Measurements from ENCODE around the gene SCN8A. TPM values are rescaled to one million over a fixed set of nuclear protein-coding genes. Genes with fewer than 3 reads are reported as not detected.

The SCN8A gene
- total RNA-seq, 1 experiment from 2014 or later: 5.4 TPM

DNA sequence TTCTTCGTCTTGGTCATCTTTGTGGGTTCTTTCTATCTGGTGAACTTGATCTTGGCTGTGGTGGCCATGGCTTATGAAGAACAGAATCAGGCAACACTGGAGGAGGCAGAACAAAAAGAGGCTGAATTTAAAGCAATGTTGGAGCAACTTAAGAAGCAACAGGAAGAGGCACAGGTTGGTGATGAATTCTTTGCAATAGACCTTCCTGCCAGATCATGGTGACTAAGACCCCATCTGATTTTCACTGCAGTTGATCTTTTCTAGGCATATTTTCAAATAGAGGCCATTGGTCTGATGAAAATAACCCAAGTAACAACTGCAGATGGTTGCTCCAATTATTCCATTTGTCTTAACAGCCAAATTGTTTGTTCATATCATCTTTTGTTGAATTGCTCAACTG, 114.4 kb downstream of the SCN8A start:
- Histone ChIP-seq H3K27ac (ENCODE audit: low read depth, low read length, poor library complexity, severe bottlenecking) (no peak overlapping the region), H3K9me3 (ENCODE audit: low read depth, low read length, poor library complexity, severe bottlenecking) (no peaks in the 10 kb centered on the region), H3K27me3 (replicated peaks; ENCODE audit: insufficient read depth, low read depth, low read length, poor library complexity) (no peaks in the 10 kb centered on the region), H3K4me3 (ENCODE audit: low read depth, low read length, poor library complexity, severe bottlenecking) (no peak overlapping the region), H3K4me1 (ENCODE audit: insufficient read depth, low read length, poor library complexity, severe bottlenecking) (no peaks in the 10 kb centered on the region), H3K36me3 (ENCODE audit: insufficient read depth, low read length, poor library complexity, severe bottlenecking) (no peaks in the 10 kb centered on the region)
- CTCF ChIA-PET: no interaction called here
- BruUV-seq (replicated peaks): no TSS peak
- intact Hi-C loops (cut with micrococcal nuclease; ENCODE audit: unreplicated experiment): no loop called here
- TF ChIP-seq EZH2 (IDR thresholded peaks at IDR 0.05; ENCODE audit: borderline replicate concordance, low read depth, low read length, poor library complexity, severe bottlenecking): no peak
- TF ChIP-seq, protein P1, sequence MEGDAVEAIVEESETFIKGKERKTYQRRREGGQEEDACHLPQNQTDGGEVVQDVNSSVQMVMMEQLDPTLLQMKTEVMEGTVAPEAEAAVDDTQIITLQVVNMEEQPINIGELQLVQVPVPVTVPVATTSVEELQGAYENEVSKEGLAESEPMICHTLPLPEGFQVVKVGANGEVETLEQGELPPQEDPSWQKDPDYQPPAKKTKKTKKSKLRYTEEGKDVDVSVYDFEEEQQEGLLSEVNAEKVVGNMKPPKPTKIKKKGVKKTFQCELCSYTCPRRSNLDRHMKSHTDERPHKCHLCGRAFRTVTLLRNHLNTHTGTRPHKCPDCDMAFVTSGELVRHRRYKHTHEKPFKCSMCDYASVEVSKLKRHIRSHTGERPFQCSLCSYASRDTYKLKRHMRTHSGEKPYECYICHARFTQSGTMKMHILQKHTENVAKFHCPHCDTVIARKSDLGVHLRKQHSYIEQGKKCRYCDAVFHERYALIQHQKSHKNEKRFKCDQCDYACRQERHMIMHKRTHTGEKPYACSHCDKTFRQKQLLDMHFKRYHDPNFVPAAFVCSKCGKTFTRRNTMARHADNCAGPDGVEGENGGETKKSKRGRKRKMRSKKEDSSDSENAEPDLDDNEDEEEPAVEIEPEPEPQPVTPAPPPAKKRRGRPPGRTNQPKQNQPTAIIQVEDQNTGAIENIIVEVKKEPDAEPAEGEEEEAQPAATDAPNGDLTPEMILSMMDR (conservative IDR thresholded peaks at IDR 0.05; ENCODE audit: low read depth, low read length): no peak
- POLR2A ChIA-PET (ENCODE audit: low non-redundant PET): no interaction called here
- no peak for DNase-seq (ENCODE audit: low spot score)

DNA sequence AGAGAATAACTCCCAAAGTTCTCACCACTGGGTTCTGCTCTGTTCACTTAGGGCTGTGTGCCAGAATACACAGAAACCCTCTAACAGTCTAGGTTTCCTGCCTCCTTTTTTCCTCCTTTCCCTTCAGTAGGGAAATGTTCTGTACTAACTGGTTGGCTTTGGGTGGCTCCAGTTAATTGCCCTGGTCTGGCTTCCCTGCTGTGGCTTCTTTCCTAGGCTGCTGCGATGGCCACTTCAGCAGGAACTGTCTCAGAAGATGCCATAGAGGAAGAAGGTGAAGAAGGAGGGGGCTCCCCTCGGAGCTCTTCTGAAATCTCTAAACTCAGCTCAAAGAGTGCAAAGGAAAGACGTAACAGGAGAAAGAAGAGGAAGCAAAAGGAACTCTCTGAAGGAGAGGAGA, 115.2 kb downstream of the SCN8A start:
- CTCF ChIA-PET: no interaction called here
- no TSS peak for BruUV-seq (replicated peaks)
- intact Hi-C loops (cut with micrococcal nuclease; ENCODE audit: unreplicated experiment): no loop called here

DNA sequence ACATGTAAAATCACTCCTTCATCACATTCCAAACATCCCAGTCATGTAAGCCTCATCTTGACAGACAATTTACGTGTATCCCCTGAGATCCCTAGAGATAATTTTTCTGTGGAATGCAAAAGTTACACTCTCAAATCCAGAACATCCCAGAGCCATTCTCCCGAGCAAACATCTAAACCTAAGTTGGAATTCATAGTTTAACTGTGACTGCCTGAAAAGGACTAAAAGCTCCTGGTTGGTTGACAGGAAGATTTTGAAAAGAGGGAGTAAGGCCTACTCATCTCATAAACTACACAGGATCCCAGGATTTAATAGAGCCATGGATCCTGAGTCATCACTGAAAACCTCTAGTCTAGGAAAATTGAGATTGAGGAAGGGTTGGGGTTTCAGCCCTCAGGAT, 123.6 kb downstream of the SCN8A start:
- Histone ChIP-seq H3K27ac (ENCODE audit: low read depth, low read length, poor library complexity, severe bottlenecking) (no peak overlapping the region), H3K4me3 (ENCODE audit: low read depth, low read length, poor library complexity, severe bottlenecking) (no peak overlapping the region), H3K9me3 (ENCODE audit: low read depth, low read length, poor library complexity, severe bottlenecking) (no peaks in the 10 kb centered on the region), H3K4me1 (ENCODE audit: insufficient read depth, low read length, poor library complexity, severe bottlenecking) (peaks cover 3% of the 10 kb centered on the region), H3K27me3 (replicated peaks; ENCODE audit: insufficient read depth, low read depth, low read length, poor library complexity) (no peaks in the 10 kb centered on the region), H3K36me3 (ENCODE audit: insufficient read depth, low read length, poor library complexity, severe bottlenecking) (no peaks in the 10 kb centered on the region)
- ChIA-PET POLR2A (ENCODE audit: low non-redundant PET) (no interaction called here), CTCF (no interaction called here)
- TF ChIP-seq, protein P1 (conservative IDR thresholded peaks at IDR 0.05; ENCODE audit: low read depth, low read length): no peak
- TF ChIP-seq EZH2 (IDR thresholded peaks at IDR 0.05; ENCODE audit: borderline replicate concordance, low read depth, low read length, poor library complexity, severe bottlenecking): no peak
- no peak for DNase-seq (ENCODE audit: low spot score)
- no TSS peak for BruUV-seq (replicated peaks)
- intact Hi-C loops (cut with micrococcal nuclease; ENCODE audit: unreplicated experiment): no loop called here

More for the DNA sequence above, 115.2 kb downstream of the SCN8A start:
- no peak overlapping the region for H3K27ac ChIP-seq (ENCODE audit: low read depth, low read length, poor library complexity, severe bottlenecking)
- TF ChIP-seq, protein P1 (conservative IDR thresholded peaks at IDR 0.05; ENCODE audit: low read depth, low read length): no peak
- TF ChIP-seq EZH2 (IDR thresholded peaks at IDR 0.05; ENCODE audit: borderline replicate concordance, low read depth, low read length, poor library complexity, severe bottlenecking): no peak
- H3K9me3 ChIP-seq (ENCODE audit: low read depth, low read length, poor library complexity, severe bottlenecking): no peaks in the 10 kb centered on the region
- H3K4me1 ChIP-seq (ENCODE audit: insufficient read depth, low read length, poor library complexity, severe bottlenecking): peaks cover under 1% of the 10 kb centered on the region
- no peaks in the 10 kb centered on the region for H3K27me3 ChIP-seq (replicated peaks; ENCODE audit: insufficient read depth, low read depth, low read length, poor library complexity)
- H3K4me3 ChIP-seq (ENCODE audit: low read depth, low read length, poor library complexity, severe bottlenecking): no peak overlapping the region
- H3K36me3 ChIP-seq (ENCODE audit: insufficient read depth, low read length, poor library complexity, severe bottlenecking): no peaks in the 10 kb centered on the region
- no peak for DNase-seq (ENCODE audit: low spot score)
- POLR2A ChIA-PET (ENCODE audit: low non-redundant PET): no interaction called here

Data from A673 (cell line).